GM21717 (cell line): ENCODE data around the gene TRMT2B.
"Not testable (repeated sequence)": the region's sequence is repeated elsewhere in the genome, so short reads cannot be mapped to it uniquely, and the experiment has no call there.

Source experiments
- ATAC-seq: cut with Tn5 transposase; IDR thresholded peaks from one replicate; pipeline ENCODE4 v1.9.1; 2021; ENCODE audit warnings: mild to moderate bottlenecking, moderate library complexity; ENCODE audit not compliant: unreplicated experiment

The TRMT2B gene

GRCh38 chrX:101009090-101009489 lies 42.8 kb downstream of the TRMT2B start:
- ATAC-seq = no peak

GRCh38 chrX:100999451-100999850 lies 52.5 kb downstream of the TRMT2B start:
- no peak for ATAC-seq

- ATAC-seq = no peak
Measured at GRCh38 chrX:100995469-100995868, 56.4 kb downstream of the TRMT2B start.

- peak; percentile 89 for ATAC-seq
Measured at GRCh38 chrX:100994352-100995281, 57.3 kb downstream of the TRMT2B start.

- ATAC-seq = no peak
Measured at GRCh38 chrX:100990139-100990538, 61.8 kb downstream of the TRMT2B start.

GRCh38 chrX:100984818-100985217 lies 67.1 kb downstream of the TRMT2B start:
- ATAC-seq = no peak

GRCh38 chrX:100981498-100981845 lies 70.4 kb downstream of the TRMT2B start:
- not testable (repeated sequence) for ATAC-seq

GRCh38 chrX:100980608-100981497 lies 71.1 kb downstream of the TRMT2B start:
- no peak for ATAC-seq

GRCh38 chrX:100979881-100980607 lies 71.9 kb downstream of the TRMT2B start:
- ATAC-seq = no peak

GRCh38 chrX:100976211-100976610 lies 75.7 kb downstream of the TRMT2B start:
- ATAC-seq = no peak

- no peak for ATAC-seq
Measured at GRCh38 chrX:100975212-100975611, 76.7 kb downstream of the TRMT2B start.

GRCh38 chrX:100973411-100973810 lies 78.5 kb downstream of the TRMT2B start:
- ATAC-seq = no peak

- no peak for ATAC-seq
Measured at GRCh38 chrX:100969936-100970335, 82.0 kb downstream of the TRMT2B start.

GRCh38 chrX:100969408-100969807 lies 82.5 kb downstream of the TRMT2B start, which contains the start of gene ARL13A:
Gene ARL13A, plus strand, starts transcription at chrX:100969708. Its CDS starts 3,982 bp downstream, at chrX:100973690.
- no peak for ATAC-seq

GRCh38 chrX:100964362-100964761 lies 87.5 kb downstream of the TRMT2B start:
- ATAC-seq = no peak

- no peak for ATAC-seq
Measured at GRCh38 chrX:100962811-100963210, 89.1 kb downstream of the TRMT2B start.
